HG03571 (cell line): ENCODE data around the gene PLEKHM1.
"Not testable (repeated sequence)": the region's sequence is repeated elsewhere in the genome, so short reads cannot be mapped to it uniquely, and the experiment has no call there.

Experiments
- ATAC-seq: cut with Tn5 transposase; IDR thresholded peaks from one replicate; pipeline ENCODE4 v1.9.1; 2021; ENCODE audit not compliant: unreplicated experiment

Gene PLEKHM1

GRCh38 chr17:45490615-45491433, at the start of gene PLEKHM1:
Gene PLEKHM1 (minus strand): TSS chr17:45490721. CDS start chr17:45482484, 8,237 bp downstream.
- ATAC-seq = peak; percentile 93

GRCh38 chr17:45538168-45538567, 47.6 kb upstream of the PLEKHM1 start:
- not testable (repeated sequence) for ATAC-seq

GRCh38 chr17:45506072-45506471, 15.6 kb upstream of the PLEKHM1 start:
- ATAC-seq = not testable (repeated sequence)

GRCh38 chr17:45505183-45505582, 14.7 kb upstream of the PLEKHM1 start:
- not testable (repeated sequence) for ATAC-seq

- ATAC-seq = not testable (repeated sequence)
These were observed 10.7 kb upstream of the PLEKHM1 start for GRCh38 chr17:45501092-45501707.

GRCh38 chr17:45500478-45500877, 10.0 kb upstream of the PLEKHM1 start:
- not testable (repeated sequence) for ATAC-seq

GRCh38 chr17:45499208-45499607, 8.7 kb upstream of the PLEKHM1 start:
- ATAC-seq = not testable (repeated sequence)

- ATAC-seq = not testable (repeated sequence)
These were observed 7.9 kb upstream of the PLEKHM1 start for GRCh38 chr17:45498377-45498776.

- ATAC-seq = not testable (repeated sequence)
These were observed 6.9 kb upstream of the PLEKHM1 start for GRCh38 chr17:45497449-45497848.

GRCh38 chr17:45496507-45496906, 6.0 kb upstream of the PLEKHM1 start:
- not testable (repeated sequence) for ATAC-seq

- not testable (repeated sequence) for ATAC-seq
These were observed 4.0 kb upstream of the PLEKHM1 start for GRCh38 chr17:45494556-45494955.

GRCh38 chr17:45492156-45492555, 1.6 kb upstream of the PLEKHM1 start:
- ATAC-seq = not testable (repeated sequence)

GRCh38 chr17:45490198-45490597, 323 bp downstream of the PLEKHM1 start:
- ATAC-seq = not testable (repeated sequence)

- ATAC-seq = not testable (repeated sequence)
These were observed 2.8 kb downstream of the PLEKHM1 start for GRCh38 chr17:45487704-45488103.

GRCh38 chr17:45483591-45484216, 6.8 kb downstream of the PLEKHM1 start:
- not testable (repeated sequence) for ATAC-seq

- ATAC-seq = not testable (repeated sequence)
These were observed 7.3 kb downstream of the PLEKHM1 start for GRCh38 chr17:45483177-45483576.

GRCh38 chr17:45482317-45482716, 8.2 kb downstream of the PLEKHM1 start:
- not testable (repeated sequence) for ATAC-seq

- not testable (repeated sequence) for ATAC-seq
These were observed 15.1 kb downstream of the PLEKHM1 start for GRCh38 chr17:45475436-45475835.

- ATAC-seq = not testable (repeated sequence)
These were observed 18.3 kb downstream of the PLEKHM1 start for GRCh38 chr17:45472249-45472648.

- ATAC-seq = not testable (repeated sequence)
These were observed 21.3 kb downstream of the PLEKHM1 start for GRCh38 chr17:45469204-45469563.
